Measurements from ENCODE around the gene PCDHB11. TPM values are rescaled to one million over a fixed set of nuclear protein-coding genes. Genes with fewer than 3 reads are reported as not detected.

The PCDHB11 gene
- total and polyA plus RNA-seq, 9 of the 15 experiments (the other 6 are each of a cell fraction or from before 2014, with no cell fraction given): not detected

DNA sequence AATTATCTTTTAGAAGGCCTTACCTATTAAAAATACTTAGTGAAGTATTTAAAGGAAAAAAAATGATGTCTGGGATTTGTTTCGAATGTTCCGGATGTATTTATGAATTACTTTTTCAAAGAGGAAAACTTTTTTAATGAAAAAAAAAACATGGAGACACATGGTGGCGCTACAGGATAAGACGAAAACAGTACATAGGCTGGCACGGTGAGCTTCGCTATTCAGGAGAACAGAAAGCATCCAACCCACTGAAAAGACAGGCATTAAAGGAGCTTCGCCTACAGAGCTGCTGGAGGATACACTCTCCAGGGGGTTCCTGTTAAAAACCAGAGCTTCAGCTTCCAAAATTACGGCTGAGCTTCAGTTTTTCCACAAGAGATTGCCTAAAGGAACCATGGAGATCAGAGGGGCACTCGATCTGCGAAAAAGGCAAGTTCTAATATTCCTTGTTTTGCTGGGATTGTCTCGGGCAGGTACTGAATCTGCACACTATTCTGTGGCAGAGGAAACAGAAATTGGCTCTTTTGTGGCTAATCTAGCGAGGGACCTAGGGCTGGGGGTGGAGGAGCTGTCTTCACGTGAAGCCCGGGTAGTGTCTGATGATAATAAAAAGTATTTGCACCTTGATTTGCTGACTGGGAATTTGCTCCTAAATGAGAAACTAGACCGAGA lies 23.8 kb downstream of the PCDHB11 start, which contains the start of gene PCDHB14:
TSS of gene PCDHB14 (plus strand) at position 232 of the 672 bp plus-strand sequence. CDS start at position 395, 163 bp downstream.
- peak within 1 kb of the TSS; percentile 35; the same call in 1 of the 2 replicates for H2AFZ ChIP-seq (ENCODE audit: low read depth, low read length)
- no peak within 1 kb of the TSS for H3K27ac ChIP-seq (ENCODE audit: extremely low read depth, low read depth, low read length)
- intact Hi-C loops (cut with micrococcal nuclease): loop anchor here (1.0 kb wide), 1 partner anchor 341 kb away; no protein-coding TSS in a partner anchor
- no peaks in the 10 kb centered on the region for H3K9me1 ChIP-seq (ENCODE audit: control insufficient read depth, insufficient read depth, low read length)
- peak; percentile 77 for FAIRE-seq
- DNase-seq (ENCODE audit: extremely low read depth in 1 of 4, low spot score in 3 of 4): peak in 3 of 4 experiments; percentile 8 to 30 (median 18)
- H3K79me2 ChIP-seq (ENCODE audit: control insufficient read depth, insufficient read depth, low read length): no peaks in the 10 kb centered on the region
- no peak within 1 kb of the TSS for H3K9ac ChIP-seq (ENCODE audit: insufficient read depth in 1 of 2, low read depth in 2 of 2, low read length in 2 of 2)
- POLR2A ChIA-PET: interaction anchor here (1.2 to 1.3 kb wide), 2 partner anchors 9 to 341 kb away, joined by 3 to 4 read pairs; no protein-coding TSS in a partner anchor
- BruUV-seq (replicated peaks): no TSS peak
- no peak within 1 kb of the TSS for H3K4me3 ChIP-seq
- H3K36me3 ChIP-seq (ENCODE audit: control insufficient read depth, insufficient read depth, low read length): no peaks in the 10 kb centered on the region
- TF ChIP-seq L3MBTL2 (IDR thresholded peaks at IDR 0.05): no peak
- no peak for TF ChIP-seq NFIC (IDR thresholded peaks at IDR 0.05)
- TF ChIP-seq, protein P1, sequence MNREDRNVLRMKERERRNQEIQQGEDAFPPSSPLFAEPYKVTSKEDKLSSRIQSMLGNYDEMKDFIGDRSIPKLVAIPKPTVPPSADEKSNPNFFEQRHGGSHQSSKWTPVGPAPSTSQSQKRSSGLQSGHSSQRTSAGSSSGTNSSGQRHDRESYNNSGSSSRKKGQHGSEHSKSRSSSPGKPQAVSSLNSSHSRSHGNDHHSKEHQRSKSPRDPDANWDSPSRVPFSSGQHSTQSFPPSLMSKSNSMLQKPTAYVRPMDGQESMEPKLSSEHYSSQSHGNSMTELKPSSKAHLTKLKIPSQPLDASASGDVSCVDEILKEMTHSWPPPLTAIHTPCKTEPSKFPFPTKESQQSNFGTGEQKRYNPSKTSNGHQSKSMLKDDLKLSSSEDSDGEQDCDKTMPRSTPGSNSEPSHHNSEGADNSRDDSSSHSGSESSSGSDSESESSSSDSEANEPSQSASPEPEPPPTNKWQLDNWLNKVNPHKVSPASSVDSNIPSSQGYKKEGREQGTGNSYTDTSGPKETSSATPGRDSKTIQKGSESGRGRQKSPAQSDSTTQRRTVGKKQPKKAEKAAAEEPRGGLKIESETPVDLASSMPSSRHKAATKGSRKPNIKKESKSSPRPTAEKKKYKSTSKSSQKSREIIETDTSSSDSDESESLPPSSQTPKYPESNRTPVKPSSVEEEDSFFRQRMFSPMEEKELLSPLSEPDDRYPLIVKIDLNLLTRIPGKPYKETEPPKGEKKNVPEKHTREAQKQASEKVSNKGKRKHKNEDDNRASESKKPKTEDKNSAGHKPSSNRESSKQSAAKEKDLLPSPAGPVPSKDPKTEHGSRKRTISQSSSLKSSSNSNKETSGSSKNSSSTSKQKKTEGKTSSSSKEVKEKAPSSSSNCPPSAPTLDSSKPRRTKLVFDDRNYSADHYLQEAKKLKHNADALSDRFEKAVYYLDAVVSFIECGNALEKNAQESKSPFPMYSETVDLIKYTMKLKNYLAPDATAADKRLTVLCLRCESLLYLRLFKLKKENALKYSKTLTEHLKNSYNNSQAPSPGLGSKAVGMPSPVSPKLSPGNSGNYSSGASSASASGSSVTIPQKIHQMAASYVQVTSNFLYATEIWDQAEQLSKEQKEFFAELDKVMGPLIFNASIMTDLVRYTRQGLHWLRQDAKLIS (CRISPR knock-in tag; IDR thresholded peaks at IDR 0.05): no peak
- TF ChIP-seq, protein P2, sequence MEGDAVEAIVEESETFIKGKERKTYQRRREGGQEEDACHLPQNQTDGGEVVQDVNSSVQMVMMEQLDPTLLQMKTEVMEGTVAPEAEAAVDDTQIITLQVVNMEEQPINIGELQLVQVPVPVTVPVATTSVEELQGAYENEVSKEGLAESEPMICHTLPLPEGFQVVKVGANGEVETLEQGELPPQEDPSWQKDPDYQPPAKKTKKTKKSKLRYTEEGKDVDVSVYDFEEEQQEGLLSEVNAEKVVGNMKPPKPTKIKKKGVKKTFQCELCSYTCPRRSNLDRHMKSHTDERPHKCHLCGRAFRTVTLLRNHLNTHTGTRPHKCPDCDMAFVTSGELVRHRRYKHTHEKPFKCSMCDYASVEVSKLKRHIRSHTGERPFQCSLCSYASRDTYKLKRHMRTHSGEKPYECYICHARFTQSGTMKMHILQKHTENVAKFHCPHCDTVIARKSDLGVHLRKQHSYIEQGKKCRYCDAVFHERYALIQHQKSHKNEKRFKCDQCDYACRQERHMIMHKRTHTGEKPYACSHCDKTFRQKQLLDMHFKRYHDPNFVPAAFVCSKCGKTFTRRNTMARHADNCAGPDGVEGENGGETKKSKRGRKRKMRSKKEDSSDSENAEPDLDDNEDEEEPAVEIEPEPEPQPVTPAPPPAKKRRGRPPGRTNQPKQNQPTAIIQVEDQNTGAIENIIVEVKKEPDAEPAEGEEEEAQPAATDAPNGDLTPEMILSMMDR (IDR thresholded peaks at IDR 0.05 in 2 of 3, conservative IDR thresholded peaks at IDR 0.05 in 1 of 3; ENCODE audit: insufficient read depth in 2 of 3, low read depth in 1 of 3, low read length in 3 of 3): peak; percentile 34 to 64 (median 52); a peak in 5 of 6 replicates
- TF ChIP-seq, protein P3, sequence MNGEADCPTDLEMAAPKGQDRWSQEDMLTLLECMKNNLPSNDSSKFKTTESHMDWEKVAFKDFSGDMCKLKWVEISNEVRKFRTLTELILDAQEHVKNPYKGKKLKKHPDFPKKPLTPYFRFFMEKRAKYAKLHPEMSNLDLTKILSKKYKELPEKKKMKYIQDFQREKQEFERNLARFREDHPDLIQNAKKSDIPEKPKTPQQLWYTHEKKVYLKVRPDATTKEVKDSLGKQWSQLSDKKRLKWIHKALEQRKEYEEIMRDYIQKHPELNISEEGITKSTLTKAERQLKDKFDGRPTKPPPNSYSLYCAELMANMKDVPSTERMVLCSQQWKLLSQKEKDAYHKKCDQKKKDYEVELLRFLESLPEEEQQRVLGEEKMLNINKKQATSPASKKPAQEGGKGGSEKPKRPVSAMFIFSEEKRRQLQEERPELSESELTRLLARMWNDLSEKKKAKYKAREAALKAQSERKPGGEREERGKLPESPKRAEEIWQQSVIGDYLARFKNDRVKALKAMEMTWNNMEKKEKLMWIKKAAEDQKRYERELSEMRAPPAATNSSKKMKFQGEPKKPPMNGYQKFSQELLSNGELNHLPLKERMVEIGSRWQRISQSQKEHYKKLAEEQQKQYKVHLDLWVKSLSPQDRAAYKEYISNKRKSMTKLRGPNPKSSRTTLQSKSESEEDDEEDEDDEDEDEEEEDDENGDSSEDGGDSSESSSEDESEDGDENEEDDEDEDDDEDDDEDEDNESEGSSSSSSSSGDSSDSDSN (IDR thresholded peaks at IDR 0.05; ENCODE audit: borderline replicate concordance in 1 of 2, low read depth in 2 of 2, low read length in 2 of 2): no peak
- no peak for TF ChIP-seq NR1H2 (CRISPR knock-in tag; IDR thresholded peaks at IDR 0.05)
- TF ChIP-seq HDAC6 (IDR thresholded peaks at IDR 0.05; ENCODE audit: low read depth, low read length): no peak
- peaks cover 0 to 6% of the 10 kb centered on the region in 2 experiments; a peak in 2 of 5 replicates for H3K27me3 ChIP-seq (ENCODE audit: control insufficient read depth in 2 of 2, insufficient read depth in 2 of 2, low read length in 2 of 2)
- H3K4me1 ChIP-seq (replicated peaks in 1 of 2; ENCODE audit: control insufficient read depth in 2 of 2, insufficient read depth in 2 of 2, low read length in 2 of 2): no peaks in the 10 kb centered on the region
- no peaks in the 10 kb centered on the region for H3K9me3 ChIP-seq (replicated peaks; ENCODE audit: control insufficient read depth, insufficient read depth, low read depth, low read length)
- peak; percentile 77 for ATAC-seq
- CTCF ChIA-PET (ENCODE audit: low intra/inter-chr PET ratio): interaction anchor here (0.7 to 1.2 kb wide), 3 partner anchors 115 to 842 kb away, joined by 3 to 6 read pairs (median 3); partner anchors contain the start of gene PCDHGA2
- WGBS (ENCODE audit: insufficient coverage, low coverage, missing lambda C conversion rate): under 1% methylated on average over 15 of the region's 15 CpGs
- in situ Hi-C loops (cut with MboI): loop anchor here (25.0 kb wide), 1 partner anchor 914 kb away; no protein-coding TSS in a partner anchor
- H4K20me1 ChIP-seq (replicated peaks; ENCODE audit: control insufficient read depth, insufficient read depth, low read length): no peaks in the 10 kb centered on the region
- H3K4me2 ChIP-seq (ENCODE audit: insufficient read depth, low read length): no peak within 1 kb of the TSS; the same call in 1 of the 2 replicates
